ENCODE results near the gene VPS72.

Gene VPS72

DNA sequence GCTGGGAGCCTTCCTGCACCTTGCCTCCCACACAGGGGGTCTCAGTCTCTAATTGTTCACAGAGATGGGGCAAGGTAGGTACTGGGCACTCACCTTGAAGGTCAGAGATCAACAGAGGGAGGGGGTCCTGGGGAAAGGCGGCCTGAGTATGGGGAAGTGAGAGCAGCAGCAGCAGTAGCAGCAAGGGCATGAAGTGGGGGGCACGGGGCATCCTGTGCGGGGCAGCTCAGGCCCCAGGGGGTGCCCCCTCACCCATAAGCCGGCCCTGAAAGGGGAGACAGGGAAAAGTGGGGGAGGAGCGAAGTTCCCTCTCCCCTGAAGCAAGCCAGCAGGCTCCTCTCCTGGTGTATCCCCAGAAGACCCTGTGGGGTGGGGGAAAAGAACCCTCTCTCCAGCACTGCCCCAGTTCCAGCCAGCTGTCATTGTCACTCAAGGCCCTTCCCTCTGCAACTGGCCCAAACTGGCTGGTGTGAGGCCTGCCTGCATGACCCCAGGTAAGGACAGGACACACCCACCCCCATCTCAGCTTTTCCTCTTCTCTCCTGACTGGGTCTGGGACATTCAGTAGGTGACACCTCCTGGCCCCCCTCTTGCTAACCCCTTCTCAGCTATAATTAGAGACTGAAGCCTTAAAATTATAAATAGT is 47.5 kb downstream of the VPS72 start:
- H3K4me3 ChIP-seq (ENCODE audit: low read depth, low read length) = no peak overlapping the region
- in situ Hi-C loops (cut with HindIII; ENCODE audit: low sequenced_read_pairs) = loop anchor here (5.0 kb wide), 1 partner anchor 45 kb away; no protein-coding TSS in a partner anchor
- TF ChIP-seq, protein P1, sequence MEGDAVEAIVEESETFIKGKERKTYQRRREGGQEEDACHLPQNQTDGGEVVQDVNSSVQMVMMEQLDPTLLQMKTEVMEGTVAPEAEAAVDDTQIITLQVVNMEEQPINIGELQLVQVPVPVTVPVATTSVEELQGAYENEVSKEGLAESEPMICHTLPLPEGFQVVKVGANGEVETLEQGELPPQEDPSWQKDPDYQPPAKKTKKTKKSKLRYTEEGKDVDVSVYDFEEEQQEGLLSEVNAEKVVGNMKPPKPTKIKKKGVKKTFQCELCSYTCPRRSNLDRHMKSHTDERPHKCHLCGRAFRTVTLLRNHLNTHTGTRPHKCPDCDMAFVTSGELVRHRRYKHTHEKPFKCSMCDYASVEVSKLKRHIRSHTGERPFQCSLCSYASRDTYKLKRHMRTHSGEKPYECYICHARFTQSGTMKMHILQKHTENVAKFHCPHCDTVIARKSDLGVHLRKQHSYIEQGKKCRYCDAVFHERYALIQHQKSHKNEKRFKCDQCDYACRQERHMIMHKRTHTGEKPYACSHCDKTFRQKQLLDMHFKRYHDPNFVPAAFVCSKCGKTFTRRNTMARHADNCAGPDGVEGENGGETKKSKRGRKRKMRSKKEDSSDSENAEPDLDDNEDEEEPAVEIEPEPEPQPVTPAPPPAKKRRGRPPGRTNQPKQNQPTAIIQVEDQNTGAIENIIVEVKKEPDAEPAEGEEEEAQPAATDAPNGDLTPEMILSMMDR (IDR thresholded peaks at IDR 0.05; ENCODE audit: low read depth, low read length, missing control alignments) = no peak
- DNase-seq (ENCODE audit: low read depth) = no peak

DNA sequence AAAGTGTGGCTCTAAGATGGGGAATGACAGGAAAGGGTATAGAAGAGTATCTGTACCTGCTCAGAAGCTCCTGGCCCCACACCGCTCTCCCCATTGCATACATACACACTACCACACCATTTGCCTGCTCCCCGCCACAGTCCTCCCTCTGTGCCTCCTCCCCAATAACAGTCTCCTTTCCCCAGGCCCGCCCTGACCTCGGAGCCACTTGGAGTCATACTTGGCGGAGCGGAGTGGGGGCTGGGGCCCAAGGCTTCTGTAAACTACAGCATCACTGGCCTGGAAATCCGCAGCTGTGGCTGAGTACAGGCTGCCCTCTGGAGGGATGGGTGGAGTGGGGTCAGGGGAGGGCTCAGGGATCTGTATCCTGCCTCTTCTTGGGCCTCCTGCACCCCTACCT is 52.2 kb downstream of the VPS72 start:
- in situ Hi-C loops (cut with HindIII; ENCODE audit: low sequenced_read_pairs) = no loop called here
- TF ChIP-seq, protein P1 (IDR thresholded peaks at IDR 0.05; ENCODE audit: low read depth, low read length, missing control alignments) = no peak
- H3K4me3 ChIP-seq (ENCODE audit: low read depth, low read length) = no peak overlapping the region
- no peak for DNase-seq (ENCODE audit: low read depth)

DNA sequence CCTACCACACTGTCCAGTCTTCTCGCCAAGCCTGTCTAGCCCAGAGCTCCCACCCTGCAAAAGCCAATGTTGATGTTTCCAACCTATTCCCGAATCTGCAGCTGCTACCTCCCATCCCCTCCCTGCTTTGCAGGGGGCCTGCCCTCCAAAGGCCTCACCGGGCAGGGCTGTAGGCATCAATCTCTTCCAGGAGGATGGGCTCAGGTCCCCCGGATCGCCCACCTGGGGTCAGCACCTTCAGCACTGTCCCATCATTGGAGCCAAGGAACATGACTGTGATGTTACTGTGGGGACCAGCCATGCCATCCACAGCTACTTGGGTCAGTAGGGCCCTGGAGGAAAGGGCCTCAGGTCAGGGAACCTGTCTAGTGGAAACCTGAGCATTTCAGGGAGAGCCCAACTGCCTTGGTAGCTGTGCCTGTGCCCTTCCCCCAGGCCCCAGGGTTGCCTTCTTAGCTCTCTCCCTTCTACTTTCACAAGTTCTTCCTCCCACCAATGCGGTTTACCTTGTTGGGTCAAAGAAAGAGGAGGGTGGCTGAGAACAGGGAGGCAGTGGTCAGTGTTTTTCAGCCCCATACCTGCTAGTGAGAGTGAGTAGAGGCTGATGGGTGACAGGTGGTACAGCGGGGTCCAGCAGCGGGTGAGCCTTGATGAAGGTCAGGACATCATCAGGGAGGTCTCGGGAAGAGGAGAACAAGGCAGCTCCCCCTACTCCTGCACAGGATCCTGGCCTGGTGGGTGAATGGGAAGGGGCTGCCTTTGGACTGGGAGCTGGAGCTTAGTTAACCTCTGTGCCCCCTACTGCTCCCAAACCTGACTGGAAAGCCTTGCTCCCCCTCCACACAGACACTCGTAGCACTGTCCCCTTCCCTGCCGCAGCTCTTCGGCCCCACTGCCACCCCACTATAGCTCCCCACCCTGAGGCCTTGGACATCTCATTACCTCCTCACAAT is 54.3 kb downstream of the VPS72 start:
- H3K4me3 ChIP-seq (ENCODE audit: low read depth, low read length) = no peak overlapping the region
- TF ChIP-seq, protein P1 (IDR thresholded peaks at IDR 0.05; ENCODE audit: low read depth, low read length, missing control alignments) = peak; percentile 4
- in situ Hi-C loops (cut with HindIII; ENCODE audit: low sequenced_read_pairs) = no loop called here
- DNase-seq (ENCODE audit: low read depth) = no peak

DNA sequence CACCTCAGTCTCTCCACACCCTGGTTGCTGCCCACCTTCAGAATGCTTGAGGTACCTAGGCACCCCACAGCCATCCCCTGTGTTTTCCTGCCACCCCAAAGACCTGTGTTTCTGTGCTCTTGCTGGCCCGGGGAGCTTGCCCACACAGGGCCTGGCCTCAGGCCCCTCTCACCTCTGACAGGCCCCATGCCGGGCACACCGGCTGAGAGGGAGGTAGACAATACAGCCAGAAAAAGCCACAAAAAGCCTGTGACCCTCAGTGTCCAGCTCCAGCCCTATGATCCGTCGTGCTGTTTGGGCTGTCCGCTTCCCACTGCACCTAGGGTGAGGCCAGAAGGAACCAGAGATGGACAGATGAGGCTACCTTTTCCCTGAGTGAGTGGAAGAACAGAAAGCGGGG is 55.0 kb downstream of the VPS72 start:
- TF ChIP-seq, protein P1 (IDR thresholded peaks at IDR 0.05; ENCODE audit: low read depth, low read length, missing control alignments) = no peak
- no peak for DNase-seq (ENCODE audit: low read depth)
- in situ Hi-C loops (cut with HindIII; ENCODE audit: low sequenced_read_pairs) = no loop called here
- no peak overlapping the region for H3K4me3 ChIP-seq (ENCODE audit: low read depth, low read length)

DNA sequence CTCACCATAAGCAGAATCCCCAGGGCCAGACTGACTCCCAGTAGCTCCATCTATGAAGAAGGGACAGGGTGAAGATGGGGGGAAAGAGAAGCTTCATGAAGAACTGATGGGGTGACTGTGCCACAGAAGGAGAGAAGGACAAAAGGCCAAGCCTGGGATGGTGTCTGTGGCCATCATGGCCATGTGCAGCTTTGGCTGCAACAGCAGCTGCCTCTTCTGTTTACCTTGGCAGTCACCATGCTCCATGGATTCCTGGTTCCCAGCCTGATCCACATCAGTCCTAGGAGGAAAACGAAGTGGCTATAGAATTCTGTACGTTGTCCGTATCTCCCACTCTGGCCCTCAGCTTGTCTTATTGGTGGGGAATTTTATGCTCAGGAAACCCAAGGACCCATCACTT is 55.6 kb downstream of the VPS72 start:
- in situ Hi-C loops (cut with HindIII; ENCODE audit: low sequenced_read_pairs) = no loop called here
- no peak for DNase-seq (ENCODE audit: low read depth)

More for the DNA sequence above, 55.6 kb downstream of the VPS72 start:
- H3K4me3 ChIP-seq (ENCODE audit: low read depth, low read length) = no peak overlapping the region
- TF ChIP-seq, protein P1 (IDR thresholded peaks at IDR 0.05; ENCODE audit: low read depth, low read length, missing control alignments) = no peak

Measured in astrocyte of the cerebellum (primary cell).